Pancreas (tissue), 10 donors: ENCODE results near the gene ME2. TPM values are rescaled to one million over a fixed set of nuclear protein-coding genes. Genes with fewer than 3 reads are reported as not detected.
A peak's percentile ranks its signal among the peaks of the same experiment; 100 is the strongest.

ENCODE experiments used
- ATAC-seq, 4 donors: fragments of 200-7000 bp; cut with Tn5 transposase; one replicate each; pipeline versions ENCODE4 v1.8.0 to v1.9.1; 2020; ENCODE audit warnings: mild to moderate bottlenecking in 4 of 4, moderate library complexity in 4 of 4
- DNase-seq, 6 donors: peaks; one replicate each; pipeline ENCODE4 v3.0.0-alpha.2; 2020
- FAIRE-seq: peaks from 2 replicates; lab custom pipeline; 2012; peaks lifted over from hg19 to GRCh38; lab: Jason Lieb, UNC
- H3K27ac ChIP-seq, 4 donors: fragments of 200-600 bp; sonication (generic); 1 replicate in 3 of 4; 2 replicates in 1 of 4; pipeline versions ENCODE4 v1.5.0 to v1.8.0; 2020
- H3K27me3 ChIP-seq, 4 donors: fragments of 200-600 bp; one replicate each; pipeline ENCODE4 v1.8.0; 2021
- H3K36me3 ChIP-seq, 3 donors: fragments of 200-600 bp; sonication (generic) in 1 of 3; one replicate each; pipeline versions ENCODE4 v1.5.0 to v1.8.0; 2020 to 2021
- H3K4me1 ChIP-seq, 3 donors: fragments of 200-600 bp; one replicate each; pipeline ENCODE4 v1.8.0; 2021
- H3K4me3 ChIP-seq, 4 donors: fragments of 200-600 bp; sonication (generic) in 2 of 4; one replicate each; pipeline versions ENCODE4 v1.5.0 to v1.8.0; 2020 to 2021
- H3K9me3 ChIP-seq, 4 donors: fragments of 200-600 bp; one replicate each; pipeline ENCODE4 v1.8.0; 2021
- WGBS, 2 donors: extraction: QIAGEN DNeasy Blood & Tissue Kit; methylation state at CpG; one replicate each; pipeline ENCODE4 v1.1.7; 2013; 5-methylcytosine and 5-hydroxymethylcytosine counted together
- intact Hi-C, 3 donors: fragments of 100-400 bp; cut with DNase I; formaldehyde crosslinking; loops; one replicate each; pipeline versions ENCODE4 v1.11.1 to v1.14.2; 2022
- polyA plus RNA-seq, 2 donors: library from polyadenylated mRNA; stranded (reverse); fragments of 200-250 nt; gene quantifications; one replicate each; pipeline ENCODE4 v1.2.3, GENCODE V29; 2013
- total RNA-seq, 6 donors: library from RNA; stranded (reverse); fragmentation: NEBNext Ultra II Directional in 4 of 6; extraction: Animal tissue kit (Norgen Biotek cat#: 25700) in 4 of 6; gene quantifications; one replicate each; pipeline versions ENCODE4 v1.2.1 to v1.2.4, GENCODE V29; 2021 to 2023
- TF ChIP-seq, protein P1 (sequence below), 4 donors: fragments of 200-600 bp; sonication (generic) in 3 of 4; IDR thresholded peaks; one replicate each; pipeline versions ENCODE4 v1.5.0 to v1.8.0; 2021; ENCODE audit warnings: antibody characterized with exemption in 4 of 4
- donor health status: healthy with polysubstance abuse.
- donor health status: DM: no; HTN: no; CAD: no; lungs with moderate emphysema.
- donor health status: DM: no; HTN: no; CAD: no.
- donor health status: control.
- donor health status: control.
- donor health status: Bipolar disorder and iron deficiency.
- donor health status: DM: yes; HTN: yes; CAD: no.
- donor health status: DM: no; HTN: no; CAD: no.
- donor health status: DM: no; HTN: no; CAD: no.
- donor health status: DM: yes; HTN: yes; CAD: no.

The ME2 gene
- total and polyA plus RNA-seq, 8 donors, result 9.9 to 22.1 (median 17.6) TPM

DNA sequence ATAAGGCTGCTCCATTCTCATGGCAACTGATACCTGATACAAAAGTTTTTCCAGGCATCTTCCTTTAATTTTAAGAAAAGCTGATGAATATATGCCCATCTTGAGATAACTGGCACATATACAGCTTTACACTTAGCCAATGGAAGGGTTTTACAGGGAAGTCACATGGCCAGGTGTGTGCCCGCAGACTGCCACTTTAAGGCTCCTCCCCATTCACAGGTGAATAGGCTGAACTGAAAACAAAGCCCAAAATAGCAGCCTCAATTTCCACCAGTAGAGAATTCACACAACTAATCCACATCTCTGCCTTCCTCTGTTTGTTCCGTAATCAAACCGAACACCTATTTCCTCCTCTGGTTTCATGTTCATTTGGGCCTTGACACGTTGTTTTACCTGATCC, 9.8 kb upstream of the ME2 start:
- TF ChIP-seq, protein P1, sequence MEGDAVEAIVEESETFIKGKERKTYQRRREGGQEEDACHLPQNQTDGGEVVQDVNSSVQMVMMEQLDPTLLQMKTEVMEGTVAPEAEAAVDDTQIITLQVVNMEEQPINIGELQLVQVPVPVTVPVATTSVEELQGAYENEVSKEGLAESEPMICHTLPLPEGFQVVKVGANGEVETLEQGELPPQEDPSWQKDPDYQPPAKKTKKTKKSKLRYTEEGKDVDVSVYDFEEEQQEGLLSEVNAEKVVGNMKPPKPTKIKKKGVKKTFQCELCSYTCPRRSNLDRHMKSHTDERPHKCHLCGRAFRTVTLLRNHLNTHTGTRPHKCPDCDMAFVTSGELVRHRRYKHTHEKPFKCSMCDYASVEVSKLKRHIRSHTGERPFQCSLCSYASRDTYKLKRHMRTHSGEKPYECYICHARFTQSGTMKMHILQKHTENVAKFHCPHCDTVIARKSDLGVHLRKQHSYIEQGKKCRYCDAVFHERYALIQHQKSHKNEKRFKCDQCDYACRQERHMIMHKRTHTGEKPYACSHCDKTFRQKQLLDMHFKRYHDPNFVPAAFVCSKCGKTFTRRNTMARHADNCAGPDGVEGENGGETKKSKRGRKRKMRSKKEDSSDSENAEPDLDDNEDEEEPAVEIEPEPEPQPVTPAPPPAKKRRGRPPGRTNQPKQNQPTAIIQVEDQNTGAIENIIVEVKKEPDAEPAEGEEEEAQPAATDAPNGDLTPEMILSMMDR (IDR thresholded peaks at IDR 0.05), result no peak
- DNase-seq (no peak), FAIRE-seq (no peak), ATAC-seq (no peak)
- Histone ChIP-seq H3K4me1 (no peaks in the 10 kb centered on the region), H3K27me3 (no peaks in the 10 kb centered on the region), H3K27ac (no peak overlapping the region), H3K36me3 (no peaks in the 10 kb centered on the region), H3K4me3 (no peak overlapping the region), H3K9me3 (no peaks in the 10 kb centered on the region)
- 85 to 86% methylated on average over 4 of the region's 4 CpGs for WGBS, 2 donors
- intact Hi-C loops, result no loop called here

DNA sequence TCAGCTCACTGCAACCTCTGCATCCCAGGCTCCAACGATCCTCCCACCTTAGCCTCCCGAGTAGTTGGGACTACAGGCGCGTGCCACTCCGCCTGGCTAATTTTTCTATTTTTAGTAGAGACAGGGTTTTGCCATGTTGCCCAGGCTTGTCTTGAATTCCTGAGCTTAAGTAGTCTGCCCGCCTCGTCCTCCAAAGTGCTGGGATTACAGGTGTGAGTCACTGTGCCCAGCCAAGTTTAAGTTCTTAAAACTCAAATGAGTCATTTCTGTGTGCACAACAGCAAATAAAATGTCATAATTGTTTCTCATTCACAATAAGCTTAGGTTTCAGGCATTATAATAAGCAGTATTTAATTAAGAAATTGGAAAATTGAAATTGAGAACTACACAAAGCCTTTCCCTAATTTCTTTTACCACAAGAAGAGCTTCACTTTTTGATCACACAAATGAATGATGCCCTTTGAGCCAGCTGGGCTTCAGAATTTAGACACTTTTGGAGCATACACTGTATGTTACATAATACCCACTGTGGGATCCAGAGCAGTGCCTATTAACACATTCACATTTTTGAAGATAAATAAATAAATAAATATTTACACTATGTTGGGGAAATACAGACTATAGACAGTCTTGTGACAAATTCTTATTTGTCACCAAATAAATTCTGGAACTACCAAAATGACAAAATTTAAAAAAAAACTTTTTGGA, 8.6 kb upstream of the ME2 start:
- DNase-seq (no peak), ATAC-seq (peak in 1 of 4 donors; percentile 34), FAIRE-seq (no peak)
- intact Hi-C loops, result no loop called here
- Histone ChIP-seq H3K36me3 (no peaks in the 10 kb centered on the region), H3K27me3 (no peaks in the 10 kb centered on the region), H3K4me3 (no peak overlapping the region), H3K27ac (no peak overlapping the region), H3K4me1 (no peaks in the 10 kb centered on the region), H3K9me3 (no peaks in the 10 kb centered on the region)
- WGBS, 2 donors, result 88 to 91% methylated on average over 7 of the region's 7 CpGs
- TF ChIP-seq, protein P1 (IDR thresholded peaks at IDR 0.05), result no peak

DNA sequence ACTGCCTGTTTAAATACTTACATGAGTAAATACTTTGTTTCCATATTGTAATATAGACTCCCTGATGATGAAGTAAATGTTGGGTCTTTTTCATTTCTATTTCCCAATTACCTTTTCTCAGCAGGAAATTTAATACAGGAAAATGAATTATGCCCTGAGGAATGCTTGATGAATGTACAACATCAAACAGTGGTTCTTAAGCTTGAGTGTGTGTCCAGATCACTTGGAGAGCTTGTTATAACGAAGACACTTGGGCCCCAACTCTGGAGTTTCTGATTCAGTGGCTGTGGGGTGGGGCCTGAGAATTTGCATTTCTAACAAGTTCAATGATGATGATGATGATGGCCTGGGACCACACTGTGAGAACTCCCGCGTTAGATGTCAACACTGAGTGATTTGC, 7.1 kb upstream of the ME2 start:
- Histone ChIP-seq H3K4me1 (no peaks in the 10 kb centered on the region), H3K27ac (no peak overlapping the region), H3K4me3 (no peak overlapping the region), H3K9me3 (no peaks in the 10 kb centered on the region), H3K27me3 (no peaks in the 10 kb centered on the region), H3K36me3 (no peaks in the 10 kb centered on the region)
- intact Hi-C loops, result no loop called here
- DNase-seq (no peak), FAIRE-seq (no peak), ATAC-seq (no peak)
- WGBS, 2 donors, result 85 to 86% methylated on average over 3 of the region's 3 CpGs
- TF ChIP-seq, protein P1 (IDR thresholded peaks at IDR 0.05), result no peak

DNA sequence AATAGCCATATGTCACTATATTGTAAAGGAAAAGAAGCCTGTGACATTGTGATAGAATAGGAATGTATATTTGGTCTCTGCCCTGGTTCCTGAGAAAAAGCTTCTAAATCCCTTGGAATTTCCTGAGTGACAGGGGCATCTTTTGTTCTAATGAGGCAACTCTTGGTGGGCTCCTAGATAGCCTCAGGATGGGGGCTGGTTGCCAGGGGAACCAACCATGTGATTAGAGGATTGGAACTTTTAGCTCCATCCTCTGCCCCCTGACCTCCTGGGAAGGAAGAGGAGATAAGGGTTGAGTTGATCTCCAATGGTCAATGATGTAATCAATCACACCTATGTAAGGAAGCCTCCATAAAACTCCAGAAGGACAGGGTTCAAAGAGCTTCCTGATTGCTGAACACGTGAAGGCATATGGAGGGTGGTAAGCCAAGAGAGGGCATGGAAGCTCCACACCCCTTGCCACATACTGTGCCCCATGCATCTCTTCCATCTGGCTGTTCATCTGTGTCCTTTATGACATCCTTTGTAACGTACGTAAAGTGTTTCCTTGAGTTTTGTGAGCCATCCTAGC, 2.9 kb upstream of the ME2 start:
- no peak for FAIRE-seq
- 65 to 93% methylated on average over 3 of the region's 3 CpGs for WGBS, 2 donors
- Histone ChIP-seq H3K4me3 (no peak overlapping the region), H3K9me3 (no peaks in the 10 kb centered on the region), H3K36me3 (no peaks in the 10 kb centered on the region), H3K4me1 (peaks cover 4 to 10% (median 8%) of the 10 kb centered on the region in 3 donors), H3K27me3 (no peaks in the 10 kb centered on the region), H3K27ac (no peak overlapping the region)
- no peak for ATAC-seq
- intact Hi-C loops, result no loop called here
- DNase-seq, result no peak
- TF ChIP-seq, protein P1 (IDR thresholded peaks at IDR 0.05), result no peak
